Kidney epithelial cell (primary cell): ENCODE measurements around the gene SPATA13. TPM values are rescaled to one million over a fixed set of nuclear protein-coding genes. Genes with fewer than 3 reads are reported as not detected.

Source experiments
- DNase-seq: peaks from one replicate; pipeline ENCODE4 v3.0.0-alpha.2; 2010; ENCODE audit warnings: low read depth
- H3K27me3 ChIP-seq: 2 replicates; pipeline ENCODE4 v1.6.0; 2011; ENCODE audit warnings: low read length; ENCODE audit not compliant: control insufficient read depth, insufficient read depth
- H3K36me3 ChIP-seq: 2 replicates; pipeline ENCODE4 v1.5.1; 2011; ENCODE audit warnings: low read length; ENCODE audit not compliant: control insufficient read depth, insufficient read depth
- H3K4me3 ChIP-seq: 2 replicates; pipeline ENCODE4 v1.5.1; 2011; ENCODE audit warnings: low read depth, mild to moderate bottlenecking, control low read depth, low read length
- CTCF ChIP-seq: IDR thresholded peaks from 2 replicates; pipeline ENCODE4 v1.5.1; 2011; ENCODE audit warnings: mild to moderate bottlenecking, moderate library complexity, low read length, control low read depth, inconsistent platforms; ENCODE audit not compliant: insufficient read depth, poor library complexity, severe bottlenecking
- total RNA-seq: library from RNA; depleted of rRNA; stranded (reverse); fragments of >200 nt; gene quantifications from 2 replicates; pipeline ENCODE4 v1.2.3, GENCODE V29; 2015

SPATA13 gene
- total RNA-seq, 1 donor from 2014 or later: 11.3 TPM

- Histone ChIP-seq H3K4me3 (peak overlapping the region; percentile 19), H3K36me3 (no peaks in the 10 kb centered on the region), H3K27me3 (no peaks in the 10 kb centered on the region)
- no peak for TF ChIP-seq CTCF
- no peak for DNase-seq
Observed at GRCh38 chr13:24271601-24272451, 111.3 kb downstream of the SPATA13 start.

- Histone ChIP-seq H3K27me3 (no peaks in the 10 kb centered on the region), H3K36me3 (no peaks in the 10 kb centered on the region), H3K4me3 (no peak overlapping the region)
- TF ChIP-seq CTCF: no peak
- DNase-seq: no peak
Observed at GRCh38 chr13:24272452-24273161, 112.1 kb downstream of the SPATA13 start.

GRCh38 chr13:24273926-24274325 is 113.4 kb downstream of the SPATA13 start:
- no peak for TF ChIP-seq CTCF
- Histone ChIP-seq H3K4me3 (no peak overlapping the region), H3K27me3 (no peaks in the 10 kb centered on the region), H3K36me3 (no peaks in the 10 kb centered on the region)
- DNase-seq: no peak

GRCh38 chr13:24274452-24275021 is 114.0 kb downstream of the SPATA13 start:
- H3K27me3 ChIP-seq: no peaks in the 10 kb centered on the region
- no peak overlapping the region for H3K4me3 ChIP-seq
- H3K36me3 ChIP-seq: no peaks in the 10 kb centered on the region
- DNase-seq: no peak
- TF ChIP-seq CTCF: no peak

GRCh38 chr13:24275041-24275440 is 114.5 kb downstream of the SPATA13 start:
- H3K27me3 ChIP-seq: no peaks in the 10 kb centered on the region
- DNase-seq: no peak
- H3K4me3 ChIP-seq: no peak overlapping the region
- no peaks in the 10 kb centered on the region for H3K36me3 ChIP-seq
- no peak for TF ChIP-seq CTCF
